Right hindlimb (tissue), 1 donor: ENCODE measurements around the gene MSANTD7.
"Not testable (repeated sequence)": the region's sequence is repeated elsewhere in the genome, so short reads cannot be mapped to it uniquely, and the experiment has no call there.

Experiments used
- DNase-seq: peaks from one replicate; pipeline ENCODE4 v3.0.0-alpha.2; 2018

MSANTD7 gene

DNA sequence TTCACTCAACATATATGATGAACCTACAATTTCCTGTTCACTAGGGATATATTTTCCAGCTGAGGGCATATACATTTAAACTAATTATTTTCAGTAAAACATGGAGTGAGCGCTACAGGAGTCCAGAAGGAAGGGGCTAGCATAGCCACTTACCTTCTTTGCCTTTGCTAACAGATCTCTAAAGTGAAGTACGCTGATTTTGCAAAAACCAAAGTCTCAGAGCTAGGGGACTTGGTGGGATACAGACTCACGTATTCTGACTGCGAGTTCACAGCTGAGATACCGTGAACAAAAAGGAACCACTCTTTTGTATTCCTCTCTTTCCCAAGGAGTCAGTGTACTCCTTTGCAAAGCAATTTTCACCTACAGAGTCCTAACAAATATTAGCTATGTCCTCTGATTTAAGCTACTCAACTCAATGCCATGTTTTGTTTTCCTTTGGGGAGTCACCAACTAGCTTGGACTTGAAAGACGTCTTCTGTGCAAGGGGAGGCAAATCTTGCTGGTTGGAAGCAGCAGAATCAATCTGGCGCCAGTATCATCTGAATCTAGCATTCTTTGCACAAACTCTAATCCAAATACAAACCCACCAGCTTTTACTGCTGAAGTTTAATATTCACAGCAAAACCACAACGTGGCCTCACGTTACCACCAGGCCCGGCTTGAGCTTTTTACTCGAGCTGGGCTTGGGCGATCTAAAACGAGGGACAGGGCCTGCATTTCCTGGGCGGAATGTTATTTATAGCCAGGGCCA is 926 bp upstream of the MSANTD7 start:
- no peak for DNase-seq

DNA sequence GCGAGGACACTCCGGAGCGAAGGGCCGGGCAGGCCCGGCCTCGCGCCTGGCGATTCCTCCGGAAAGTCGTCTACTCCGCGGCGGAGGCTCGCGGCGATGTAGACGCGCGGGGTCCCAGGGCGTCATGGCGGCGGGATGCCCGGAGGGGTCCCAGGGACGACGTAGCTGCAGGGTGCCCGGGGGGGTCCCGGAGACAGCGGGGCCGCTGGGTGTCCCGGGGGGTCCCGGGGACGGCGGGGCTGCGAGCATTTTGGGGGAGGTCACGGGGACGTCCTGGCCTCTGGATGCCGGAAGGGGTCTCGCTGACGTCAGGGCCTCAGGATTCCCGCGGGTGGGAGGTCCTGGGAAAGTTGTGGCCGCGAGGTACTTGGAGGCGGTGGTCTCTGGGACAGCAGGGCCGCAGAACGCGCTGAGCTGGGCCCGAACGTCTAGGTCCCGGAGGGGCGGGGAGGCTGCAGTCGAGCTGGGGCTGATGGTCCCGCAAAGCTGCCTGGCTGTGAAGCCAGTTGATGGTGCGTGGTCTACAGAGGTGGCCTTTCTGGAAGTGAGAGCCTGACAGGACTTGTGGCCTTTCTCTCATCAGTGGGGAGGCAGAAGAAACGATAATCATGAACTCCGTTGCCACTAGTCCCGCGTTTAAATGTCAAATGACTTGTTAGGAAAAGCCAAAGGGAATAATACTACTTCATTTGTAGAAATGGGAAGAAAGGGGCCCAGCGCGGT is 637 bp downstream of the MSANTD7 start:
- DNase-seq, result peak; percentile 73

DNA sequence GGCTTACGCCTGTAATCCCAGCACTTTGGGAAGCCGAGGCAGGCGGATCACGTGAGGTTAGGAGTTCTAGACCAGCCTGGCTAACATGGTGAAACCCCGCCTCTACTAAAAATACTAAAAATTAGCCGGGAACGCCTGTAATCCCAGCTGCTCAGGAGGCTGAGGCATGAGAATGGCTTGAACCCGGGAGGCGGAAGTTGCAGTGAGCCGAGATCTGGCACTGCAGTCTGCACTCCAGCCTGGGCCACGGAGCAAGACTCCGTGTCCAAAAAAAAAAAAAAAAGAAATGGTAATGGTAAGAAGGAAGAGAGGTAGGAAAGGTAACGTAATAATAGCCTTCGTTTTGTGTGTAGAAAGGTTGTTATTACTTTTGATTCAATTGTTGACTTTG is 1.2 kb downstream of the MSANTD7 start:
- DNase-seq, result peak; percentile 24

GRCh38 chr10:14840178-14840577 is 2.1 kb downstream of the MSANTD7 start:
- DNase-seq, result no peak

DNA sequence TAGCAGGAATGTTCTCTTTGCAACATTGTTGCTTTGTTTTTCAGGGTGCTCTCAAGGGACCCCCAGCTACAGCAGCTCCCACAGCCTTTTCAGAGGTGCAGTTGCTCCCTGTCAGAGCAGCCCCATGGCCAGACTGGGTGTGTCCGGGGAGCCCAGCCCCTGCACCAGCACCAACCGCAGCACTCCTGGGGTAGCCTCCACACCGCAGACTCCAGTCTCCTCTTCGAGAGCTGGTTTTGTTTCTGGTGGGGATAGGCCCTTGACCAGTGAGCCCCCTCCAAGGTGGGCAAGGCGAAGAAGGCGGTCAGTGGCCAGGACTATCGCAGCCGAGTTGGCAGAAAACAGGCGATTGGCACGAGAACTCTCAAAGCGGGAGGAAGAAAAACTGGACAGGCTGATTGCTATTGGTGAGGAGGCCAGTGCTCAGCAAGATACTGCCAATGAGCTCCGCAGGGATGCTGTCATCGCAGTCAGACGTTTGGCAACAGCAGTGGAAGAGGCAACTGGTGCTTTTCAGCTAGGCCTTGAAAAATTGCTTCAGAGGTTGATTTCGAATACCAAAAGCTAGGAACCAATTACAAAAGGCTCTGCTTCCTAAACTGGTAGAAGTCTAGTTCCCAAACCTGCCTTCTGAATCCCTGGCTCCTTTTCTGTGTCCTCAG is 5.4 kb downstream of the MSANTD7 start:
- no peak for DNase-seq

DNA sequence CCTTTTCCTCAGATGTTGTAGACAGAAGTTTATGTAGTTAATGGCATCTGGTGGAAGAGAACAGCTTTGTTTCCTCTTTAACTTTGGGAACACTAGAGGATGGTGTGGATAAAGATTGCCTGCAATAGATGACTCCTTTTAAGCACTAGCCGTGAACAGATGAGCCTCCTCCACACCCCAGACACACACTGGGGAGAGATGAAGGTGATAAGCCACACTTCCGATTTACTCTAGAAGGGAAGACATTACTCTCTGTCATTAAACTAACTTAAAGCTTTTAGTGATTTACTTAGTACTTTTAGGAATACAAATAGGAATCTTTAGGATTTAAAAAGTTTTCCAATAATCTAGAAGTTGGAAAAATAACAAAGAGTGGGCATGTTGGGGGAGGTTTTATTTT is 6.8 kb downstream of the MSANTD7 start:
- DNase-seq, result no peak

- no peak for DNase-seq
These were observed 14.1 kb downstream of the MSANTD7 start for GRCh38 chr10:14852236-14852635.

DNA sequence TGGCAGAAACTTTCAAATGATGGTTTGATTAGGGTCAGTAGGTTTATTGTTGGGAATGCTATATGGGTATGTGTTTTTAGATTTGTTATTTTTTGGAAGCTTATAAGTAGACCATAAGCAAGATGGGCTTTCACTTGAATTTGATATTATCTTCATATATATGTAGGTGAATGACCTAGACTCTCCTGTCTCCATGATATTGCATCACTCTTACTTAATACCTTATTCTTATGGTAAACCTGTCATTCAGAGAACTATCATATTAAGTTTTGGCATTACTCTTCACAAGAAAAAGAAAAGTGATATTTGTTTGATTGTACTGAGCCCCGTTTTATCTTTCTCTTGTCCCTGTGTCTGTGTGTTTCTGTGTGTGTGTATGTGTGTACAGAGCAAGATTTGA is 17.3 kb downstream of the MSANTD7 start:
- DNase-seq, result no peak

DNA sequence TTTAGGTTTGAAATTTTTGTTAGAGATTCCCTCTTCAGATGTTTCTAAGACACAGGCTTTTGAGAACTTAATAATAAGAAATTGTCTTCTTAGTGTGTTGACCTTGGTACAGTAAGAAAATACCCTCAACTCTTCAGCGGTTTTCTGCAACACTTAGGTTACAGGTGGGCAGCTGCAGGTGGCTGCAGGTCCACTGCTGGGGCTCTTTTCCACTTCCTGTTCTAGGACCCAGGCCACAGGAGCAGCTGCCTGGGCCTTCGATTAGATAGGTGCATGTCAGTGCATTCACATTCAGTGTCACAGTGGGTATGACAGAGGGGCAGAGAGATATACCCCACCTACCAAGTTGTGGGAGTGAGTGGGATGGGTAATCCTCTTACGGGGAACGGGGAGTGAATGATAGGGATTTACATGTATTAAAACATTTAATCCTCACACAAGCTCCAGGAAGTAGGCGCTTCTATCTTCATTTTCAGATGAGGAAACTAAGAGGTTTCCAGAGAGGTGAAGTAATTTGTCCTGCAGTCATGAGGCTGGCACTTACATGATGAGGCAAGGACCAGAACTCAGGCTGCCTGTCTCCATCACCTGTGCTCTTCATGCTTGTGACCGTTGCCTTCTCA is 20.3 kb downstream of the MSANTD7 start:
- no peak for DNase-seq

DNA sequence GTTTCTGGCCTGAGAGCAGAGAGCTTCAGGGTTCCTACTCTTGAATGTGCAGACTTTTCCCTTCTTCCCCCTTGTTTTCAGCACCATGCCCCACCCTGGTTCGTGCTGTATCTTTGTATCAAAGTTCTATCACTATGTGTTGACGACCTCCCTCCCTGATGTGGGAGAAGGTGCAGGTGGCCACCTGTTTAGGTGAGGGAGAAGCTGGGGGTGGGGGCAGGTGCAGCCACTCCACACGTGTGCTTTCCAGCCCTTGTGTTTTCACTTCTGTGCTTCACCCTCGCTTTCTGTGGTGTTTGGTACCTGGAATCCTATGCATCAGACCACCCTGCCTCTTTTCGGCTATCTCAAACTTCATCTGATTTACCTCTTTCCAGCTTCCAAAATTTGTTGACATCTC is 20.9 kb downstream of the MSANTD7 start:
- no peak for DNase-seq

DNA sequence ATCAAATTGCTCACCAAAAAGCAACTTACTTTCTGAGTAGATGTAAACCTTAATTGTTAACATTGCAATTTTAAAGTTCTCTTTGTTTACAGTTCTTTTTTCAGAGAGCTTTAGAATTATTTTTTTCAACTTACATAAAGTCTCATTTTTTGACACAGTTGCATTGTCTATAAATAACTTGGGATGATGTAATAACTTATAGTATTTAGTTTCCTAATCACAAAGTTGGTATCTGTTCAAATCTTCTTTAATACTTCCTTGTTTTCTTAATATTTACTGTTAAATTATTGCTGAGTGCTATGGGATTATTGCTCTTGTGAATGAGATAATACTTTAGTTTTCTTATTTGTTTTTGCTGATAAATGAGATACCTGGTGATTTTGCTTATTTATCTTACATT is 21.7 kb downstream of the MSANTD7 start:
- DNase-seq, result no peak

DNA sequence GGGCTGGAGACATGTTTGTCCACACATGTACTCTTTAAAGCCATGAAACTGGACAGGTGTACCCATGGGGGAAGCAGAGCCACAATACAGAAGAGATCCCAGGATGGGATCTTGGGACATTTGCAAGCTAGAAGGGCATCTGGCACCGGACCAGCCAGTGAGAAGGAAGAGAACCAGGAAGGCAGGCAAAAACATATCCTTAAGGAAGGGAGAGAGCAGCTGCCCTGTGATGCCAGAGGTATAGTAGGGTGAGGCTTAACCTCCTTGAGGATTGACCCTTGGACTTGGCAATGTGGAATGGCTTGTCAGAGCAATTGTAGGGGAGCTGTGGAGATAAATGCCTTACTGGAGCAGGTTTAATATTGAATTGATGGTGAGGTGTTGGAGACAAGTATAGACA is 22.7 kb downstream of the MSANTD7 start:
- DNase-seq, result no peak

GRCh38 chr10:14864466-14864865 is 26.4 kb downstream of the MSANTD7 start:
- DNase-seq, result not testable (repeated sequence)

GRCh38 chr10:14864871-14865270 is 26.8 kb downstream of the MSANTD7 start:
- not testable (repeated sequence) for DNase-seq

- no peak for DNase-seq
These were observed 35.1 kb downstream of the MSANTD7 start for GRCh38 chr10:14873090-14873760.

- DNase-seq, result no peak
These were observed 37.8 kb downstream of the MSANTD7 start for GRCh38 chr10:14875941-14876340.

- DNase-seq, result no peak
These were observed 38.7 kb downstream of the MSANTD7 start for GRCh38 chr10:14876764-14877163.

- peak; percentile 98 for DNase-seq
These were observed 40.4 kb downstream of the MSANTD7 start, which contains the start of gene SUV39H2 for GRCh38 chr10:14878266-14879123. Gene SUV39H2, plus strand, starts transcription at chr10:14878866. Its CDS starts 23 bp downstream, at chr10:14878889.

- DNase-seq, result no peak
These were observed 41.2 kb downstream of the MSANTD7 start for GRCh38 chr10:14879124-14879927.

- DNase-seq, result no peak
These were observed 41.8 kb downstream of the MSANTD7 start for GRCh38 chr10:14879928-14880193.

DNA sequence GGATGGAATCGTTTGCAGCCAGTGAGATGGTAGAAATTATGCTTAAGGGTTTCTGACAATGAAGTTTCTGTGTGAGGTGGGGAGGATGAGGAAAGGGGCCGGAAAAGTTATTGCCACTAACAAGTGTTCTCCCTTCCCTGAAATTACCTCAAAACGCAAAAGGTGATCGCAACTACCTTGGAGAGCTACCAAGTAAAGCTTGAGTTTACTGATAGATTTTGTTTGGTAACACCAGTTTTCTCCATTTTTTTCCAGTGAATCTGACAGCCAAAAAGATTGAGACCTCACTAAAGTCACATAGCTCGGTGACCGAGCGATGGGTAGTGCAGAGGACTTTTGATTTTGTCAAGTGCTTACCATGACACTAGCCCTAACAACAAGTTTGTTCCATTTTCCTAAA is 42.1 kb downstream of the MSANTD7 start:
- no peak for DNase-seq
